GM20000 (cell line): ENCODE measurements around the gene ZNF48.

Experiments
- DNase-seq: peaks from one replicate; pipeline ENCODE4 v3.0.0; 2012; ENCODE audit warnings: low spot score
- CTCF ChIP-seq: IDR thresholded peaks from 2 replicates; pipeline ENCODE4 v1.5.1; 2012; ENCODE audit warnings: mild to moderate bottlenecking, control low read depth; ENCODE audit errors: extremely low read depth, missing control alignments

The ZNF48 gene

GRCh38 chr16:30369938-30370455 lies 25.2 kb upstream of the ZNF48 start:
- DNase-seq, result no peak
- no peak for TF ChIP-seq CTCF

GRCh38 chr16:30370456-30371247 lies 24.6 kb upstream of the ZNF48 start, which contains the start of gene TBC1D10B:
TBC1D10B (minus strand) TSS chr16:30370494; CDS start chr16:30370183, 311 bp downstream.
- peak; percentile 96 for DNase-seq
- TF ChIP-seq CTCF, result no peak

GRCh38 chr16:30371248-30371816 lies 23.9 kb upstream of the ZNF48 start:
- DNase-seq, result no peak
- no peak for TF ChIP-seq CTCF

- no peak for DNase-seq
- no peak for TF ChIP-seq CTCF
Observed at GRCh38 chr16:30372038-30372712, 23.0 kb upstream of the ZNF48 start.

GRCh38 chr16:30372725-30373124 lies 22.5 kb upstream of the ZNF48 start:
- no peak for DNase-seq
- TF ChIP-seq CTCF, result no peak

GRCh38 chr16:30374538-30374937 lies 20.7 kb upstream of the ZNF48 start, which contains the start of gene MYL11:
MYL11 (plus strand) TSS chr16:30374802; CDS start chr16:30374858, 56 bp downstream.
- DNase-seq, result no peak
- no peak for TF ChIP-seq CTCF

- DNase-seq, result no peak
- no peak for TF ChIP-seq CTCF
Observed at GRCh38 chr16:30375864-30376263, 19.4 kb upstream of the ZNF48 start.
